Fibroblast of pulmonary artery (primary cell): ENCODE measurements around the gene MIF.
A peak's percentile ranks its signal among the peaks of the same experiment; 100 is the strongest.

Experiments
- DNase-seq: peaks from one replicate; pipeline ENCODE4 v3.0.0-alpha.2; 2010; ENCODE audit warnings: low read depth
- H3K4me3 ChIP-seq: replicated peaks from 2 replicates; pipeline ENCODE4 v1.5.1; 2011; ENCODE audit warnings: low read depth, mild to moderate bottlenecking, control low read depth, low read length, moderate library complexity
- CTCF ChIP-seq: IDR thresholded peaks from 2 replicates; pipeline ENCODE4 v1.5.1; 2011; ENCODE audit warnings: mild to moderate bottlenecking, control low read depth, low read length, inconsistent platforms; ENCODE audit errors: missing control alignments

The MIF gene

GRCh38 chr22:23893945-23894709 lies at the start of gene MIF:
Gene MIF, plus strand, starts transcription at chr22:23894383. Its CDS starts 92 bp downstream, at chr22:23894475.
- peak within 1 kb of the TSS; percentile 77 for H3K4me3 ChIP-seq
- peak; percentile 93 for DNase-seq
- TF ChIP-seq CTCF = peak; percentile 74

DNA sequence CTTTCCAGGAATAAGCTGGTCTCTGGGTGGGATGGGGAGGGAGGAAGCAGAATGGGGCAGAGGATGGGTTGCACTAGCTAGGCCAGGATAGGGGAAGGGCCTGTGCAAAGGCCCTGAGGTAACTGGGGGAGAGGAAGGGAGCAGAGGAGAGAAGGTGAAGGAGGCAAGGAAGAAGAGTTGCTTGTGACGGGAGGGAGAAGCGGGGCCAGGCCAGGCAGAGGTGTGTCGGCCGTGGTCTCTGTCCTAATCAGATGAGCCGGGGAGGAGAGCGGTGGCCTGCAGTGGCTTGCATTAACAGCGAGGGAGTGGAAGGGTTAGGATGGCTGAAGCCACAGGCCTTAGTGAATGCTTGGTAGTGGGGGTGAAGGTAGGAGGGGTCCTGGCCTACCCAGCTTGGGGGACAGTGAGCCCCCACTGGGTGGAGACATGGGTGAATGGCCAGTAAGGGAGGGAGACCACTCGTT lies 49.4 kb upstream of the MIF start:
- H3K4me3 ChIP-seq = no peak overlapping the region
- no peak for TF ChIP-seq CTCF
- no peak for DNase-seq

GRCh38 chr22:23845265-23846080 lies 48.7 kb upstream of the MIF start:
- no peak for TF ChIP-seq CTCF
- no peak overlapping the region for H3K4me3 ChIP-seq
- DNase-seq = no peak

GRCh38 chr22:23846081-23846469 lies 48.1 kb upstream of the MIF start:
- DNase-seq = no peak
- no peak overlapping the region for H3K4me3 ChIP-seq
- no peak for TF ChIP-seq CTCF

- no peak overlapping the region for H3K4me3 ChIP-seq
- no peak for TF ChIP-seq CTCF
- no peak for DNase-seq
Measured at GRCh38 chr22:23847310-23847920, 46.8 kb upstream of the MIF start.

- no peak overlapping the region for H3K4me3 ChIP-seq
- no peak for TF ChIP-seq CTCF
- DNase-seq = no peak
Measured at GRCh38 chr22:23847991-23848864, 46.0 kb upstream of the MIF start.
